ENCODE measurements around the gene DEFB116. TPM values are rescaled to one million over a fixed set of nuclear protein-coding genes. Genes with fewer than 3 reads are reported as not detected.
"Not testable (repeated sequence)": the region's sequence is repeated elsewhere in the genome, so short reads cannot be mapped to it uniquely, and the experiment has no call there.

DEFB116 gene
- total and polyA plus RNA-seq, 11 donors: not detected

GRCh38 chr20:31322504-31322903 is 14.1 kb upstream of the DEFB116 start:
- Histone ChIP-seq H3K27ac (no peak overlapping the region), H3K36me3 (no peaks in the 10 kb centered on the region), H3K9me3 (peaks cover 0 to 37% (median 14%) of the 10 kb centered on the region in 12 donors), H3K4me3 (no peak overlapping the region), H3K4me1 (no peaks in the 10 kb centered on the region), H3K27me3 (peaks cover 0 to 5% (median 0%) of the 10 kb centered on the region in 9 donors)
- DNase-seq: no peak
- TF ChIP-seq CTCF (IDR thresholded peaks at IDR 0.05) (no peak), POLR2A (IDR thresholded peaks at IDR 0.05) (no peak)
- ATAC-seq: no peak
- WGBS, 4 donors: 32 to 51% (median 46%) methylated on average over 3 of the region's 3 CpGs
- intact Hi-C loops (cut with DNase I): no loop called here

DNA sequence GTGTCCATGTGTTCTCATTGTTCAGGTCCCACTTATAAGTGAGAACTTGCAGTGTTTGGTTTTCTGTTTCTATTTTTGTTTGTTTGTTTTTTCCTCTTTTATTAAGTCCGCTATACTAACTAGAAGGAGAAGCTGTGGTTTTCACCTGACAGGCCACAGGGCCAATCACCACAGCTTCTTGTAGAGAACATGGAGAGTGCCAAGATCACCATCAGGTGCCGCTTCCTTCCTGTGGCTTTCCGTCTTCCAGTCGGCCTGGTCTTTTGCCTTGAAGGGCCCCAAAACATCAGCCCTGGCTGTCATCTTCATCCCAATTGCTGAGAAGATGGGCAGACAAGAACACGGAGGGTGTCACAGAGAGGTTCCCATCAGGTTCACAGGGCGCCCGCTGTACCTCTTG is 23.4 kb downstream of the DEFB116 start:
- WGBS, 4 donors: 59 to 75% (median 62%) methylated on average over 7 of the region's 7 CpGs
- H3K27me3 ChIP-seq; intact Hi-C loops (cut with DNase I); ATAC-seq; H3K4me1 ChIP-seq; H3K36me3 ChIP-seq; DNase-seq; H3K4me3 ChIP-seq; H3K27ac ChIP-seq: not testable (repeated sequence)
- H3K9me3 ChIP-seq: peaks cover 0 to 12% (median 0%) of the 10 kb centered on the region in 12 donors

- Histone ChIP-seq H3K9me3 (peaks cover 0 to 22% (median 8%) of the 10 kb centered on the region in 12 donors), H3K4me1 (no peaks in the 10 kb centered on the region), H3K27me3 (no peaks in the 10 kb centered on the region), H3K36me3 (no peaks in the 10 kb centered on the region), H3K27ac (no peak overlapping the region), H3K4me3 (no peak overlapping the region)
- intact Hi-C loops (cut with DNase I): no loop called here
- no peak for DNase-seq
- no peak for TF ChIP-seq POLR2A (IDR thresholded peaks at IDR 0.05)
- no peak for TF ChIP-seq CTCF (IDR thresholded peaks at IDR 0.05)
- WGBS, 4 donors: 43 to 86% (median 73%) methylated on average over 1 of the region's 1 CpG
- no peak for ATAC-seq
Observed at GRCh38 chr20:31278178-31278577, 30.2 kb downstream of the DEFB116 start.

DNA sequence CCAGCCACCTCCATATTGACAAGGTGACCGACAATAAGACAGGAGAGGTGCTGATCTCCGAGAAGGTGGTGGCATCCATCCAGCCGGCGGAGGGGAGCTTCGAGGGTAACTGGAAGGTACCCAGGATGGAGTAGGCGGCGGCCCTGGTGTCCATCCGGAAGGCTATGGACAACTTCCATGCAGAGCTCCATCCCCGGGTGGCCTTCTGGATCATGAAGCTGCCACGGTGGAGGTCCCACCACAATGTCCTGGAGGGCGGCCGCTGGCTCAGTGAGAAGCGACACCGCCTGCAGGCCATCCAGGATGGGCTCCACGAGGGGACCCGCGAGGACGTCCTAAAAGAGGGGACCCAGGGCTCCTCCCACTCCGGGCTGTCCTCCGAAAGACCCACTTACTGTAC is 33.9 kb downstream of the DEFB116 start:
- 79 to 86% (median 82%) methylated on average over 14 to 20 of the region's 20 CpGs for whole genome bisulfite sequencing, 4 donors
- H3K27me3 ChIP-seq: no peaks in the 10 kb centered on the region
- ATAC-seq (no peak), DNase-seq (no peak)
- no peaks in the 10 kb centered on the region for H3K4me1 ChIP-seq
- no peak overlapping the region for H3K4me3 ChIP-seq
- intact Hi-C loops (cut with DNase I): no loop called here
- TF ChIP-seq CTCF (IDR thresholded peaks at IDR 0.05) (no peak), POLR2A (IDR thresholded peaks at IDR 0.05) (no peak)
- H3K9me3 ChIP-seq: peaks cover 0 to 56% (median 39%) of the 10 kb centered on the region in 12 donors
- H3K36me3 ChIP-seq: no peaks in the 10 kb centered on the region
- H3K27ac ChIP-seq: no peak overlapping the region

- WGBS, 4 donors: 68 to 71% (median 70%) methylated on average over 6 of the region's 6 CpGs
- Histone ChIP-seq H3K4me1 (no peaks in the 10 kb centered on the region), H3K27ac (no peak overlapping the region), H3K4me3 (no peak overlapping the region), H3K9me3 (peaks cover 0 to 16% (median 0%) of the 10 kb centered on the region in 12 donors), H3K36me3 (no peaks in the 10 kb centered on the region), H3K27me3 (no peaks in the 10 kb centered on the region)
- intact Hi-C loops (cut with DNase I): no loop called here
- DNase-seq (no peak), ATAC-seq (no peak)
- TF ChIP-seq POLR2A (IDR thresholded peaks at IDR 0.05): no peak
- peak in 4 of 12 donors; percentile 16 to 32 (median 20) for TF ChIP-seq CTCF (IDR thresholded peaks at IDR 0.05)
Observed at GRCh38 chr20:31260326-31260932, 48.0 kb downstream of the DEFB116 start.
